Lower leg skin (tissue), 4 donors: ENCODE measurements around the gene KIT. TPM values are rescaled to one million over a fixed set of nuclear protein-coding genes. Genes with fewer than 3 reads are reported as not detected.

ENCODE experiments used
- DNase-seq, 2 donors: peaks; one replicate each; pipeline ENCODE4 v3.0.0-alpha.2; 2019; ENCODE audit warnings: low spot score in 2 of 2
- H3K4me3 ChIP-seq: fragments of 200-600 bp; sonication (generic); 2 replicates; pipeline ENCODE4 v1.5.1; 2017; ENCODE audit warnings: mild to moderate bottlenecking, low read depth; ENCODE audit not compliant: poor library complexity, severe bottlenecking
- POLR2A ChIP-seq, 2 donors: fragments of 450-650 bp; IDR thresholded peaks; one replicate each; pipeline ENCODE4 v1.6.1; 2016 to 2017; ENCODE audit warnings: antibody characterized with exemption in 2 of 2, mild to moderate bottlenecking in 1 of 2, moderate library complexity in 1 of 2
- WGBS, 2 donors: methylation state at CpG; one replicate each; pipeline ENCODE4 v1.1.5; 2018; 5-methylcytosine and 5-hydroxymethylcytosine counted together
- intact Hi-C: fragments of 100-400 bp; cut with DNase I; formaldehyde crosslinking; loops from one replicate; pipeline ENCODE4 v1.15.0; 2023; ENCODE audit warnings: low total_unique reads
- total RNA-seq, 4 donors: library from RNA; depleted of rRNA; stranded (reverse); fragments of >200 nt; gene quantifications; one replicate each; pipeline ENCODE4 v1.1.0, GENCODE V29; 2016
- TF ChIP-seq, protein P1 (sequence below), 3 donors: fragments of 450-650 bp; IDR thresholded peaks; one replicate each; pipeline ENCODE4 v1.5.1; 2016; ENCODE audit warnings: antibody characterized with exemption in 3 of 3, mild to moderate bottlenecking in 3 of 3, moderate library complexity in 2 of 3

The KIT gene
- total RNA-seq, 4 donors from 2014 or later, result 26.1 to 54.7 (median 36.2) TPM

DNA sequence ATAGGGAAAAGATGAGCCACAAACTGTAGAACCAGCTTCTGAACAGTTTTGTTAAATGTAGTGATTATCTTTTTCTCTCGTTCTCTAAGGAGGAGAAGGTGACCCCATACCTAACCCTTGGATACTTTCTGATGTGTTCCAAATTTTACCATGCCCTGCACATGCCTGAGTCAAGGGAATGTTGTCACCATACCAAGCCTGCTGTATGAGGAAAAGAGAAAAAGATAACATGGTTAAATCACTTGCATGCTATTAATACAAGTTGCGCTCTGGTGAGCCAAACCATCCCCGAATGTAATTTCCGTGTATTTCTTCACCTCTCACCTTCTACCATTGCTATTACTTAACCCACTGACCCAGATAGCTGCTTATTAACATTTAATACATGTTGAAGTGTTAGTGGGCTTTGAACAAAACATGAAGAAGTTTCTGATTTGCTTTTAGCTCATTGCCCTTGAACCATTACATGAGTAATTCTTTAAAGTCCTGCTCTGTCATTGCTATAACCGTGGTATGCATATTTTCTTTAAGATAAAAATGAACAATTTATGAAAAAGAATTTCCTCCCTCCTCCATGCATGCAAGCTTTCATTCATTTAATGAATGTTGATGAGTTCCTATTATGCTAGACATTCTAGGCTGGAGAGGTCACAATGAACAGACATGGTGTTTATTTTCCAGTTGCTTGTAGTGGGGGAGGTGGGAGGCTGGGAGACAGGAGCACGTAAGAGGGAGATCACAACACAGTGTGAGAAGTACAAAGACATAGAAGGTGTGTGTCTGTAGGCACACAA lies 13.6 kb upstream of the KIT start:
- 81 to 87% methylated on average over 6 of the region's 6 CpGs for WGBS, 2 donors
- intact Hi-C loops, result no loop called here
- H3K4me3 ChIP-seq, result no peak overlapping the region
- no peak for TF ChIP-seq POLR2A (IDR thresholded peaks at IDR 0.05)
- TF ChIP-seq, protein P1, sequence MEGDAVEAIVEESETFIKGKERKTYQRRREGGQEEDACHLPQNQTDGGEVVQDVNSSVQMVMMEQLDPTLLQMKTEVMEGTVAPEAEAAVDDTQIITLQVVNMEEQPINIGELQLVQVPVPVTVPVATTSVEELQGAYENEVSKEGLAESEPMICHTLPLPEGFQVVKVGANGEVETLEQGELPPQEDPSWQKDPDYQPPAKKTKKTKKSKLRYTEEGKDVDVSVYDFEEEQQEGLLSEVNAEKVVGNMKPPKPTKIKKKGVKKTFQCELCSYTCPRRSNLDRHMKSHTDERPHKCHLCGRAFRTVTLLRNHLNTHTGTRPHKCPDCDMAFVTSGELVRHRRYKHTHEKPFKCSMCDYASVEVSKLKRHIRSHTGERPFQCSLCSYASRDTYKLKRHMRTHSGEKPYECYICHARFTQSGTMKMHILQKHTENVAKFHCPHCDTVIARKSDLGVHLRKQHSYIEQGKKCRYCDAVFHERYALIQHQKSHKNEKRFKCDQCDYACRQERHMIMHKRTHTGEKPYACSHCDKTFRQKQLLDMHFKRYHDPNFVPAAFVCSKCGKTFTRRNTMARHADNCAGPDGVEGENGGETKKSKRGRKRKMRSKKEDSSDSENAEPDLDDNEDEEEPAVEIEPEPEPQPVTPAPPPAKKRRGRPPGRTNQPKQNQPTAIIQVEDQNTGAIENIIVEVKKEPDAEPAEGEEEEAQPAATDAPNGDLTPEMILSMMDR (IDR thresholded peaks at IDR 0.05), result no peak
- DNase-seq, result no peak

DNA sequence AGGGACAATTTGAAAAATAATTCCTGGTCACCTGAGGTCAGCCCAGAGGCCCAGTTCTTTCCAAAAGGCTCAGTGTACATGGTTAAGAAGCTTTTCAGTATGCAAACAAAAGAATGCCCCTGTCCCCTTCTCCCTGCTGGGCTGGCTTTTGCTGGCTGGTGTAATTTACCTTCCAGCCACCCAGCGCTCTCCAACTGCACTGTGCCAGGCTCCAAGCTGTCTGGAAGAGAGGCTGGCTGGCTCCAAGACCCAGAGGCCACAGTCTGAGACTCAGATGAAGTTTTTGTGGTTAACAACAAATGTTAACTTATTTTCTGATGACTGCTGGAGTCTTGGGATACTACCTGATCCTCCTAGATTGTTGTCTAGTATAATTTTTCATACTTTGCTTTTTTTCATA lies 11.9 kb upstream of the KIT start:
- WGBS, 2 donors, result 79 to 88% methylated on average over 1 of the region's 1 CpG
- DNase-seq, result no peak
- TF ChIP-seq POLR2A (IDR thresholded peaks at IDR 0.05), result no peak
- TF ChIP-seq, protein P1 (IDR thresholded peaks at IDR 0.05), result no peak
- intact Hi-C loops, result no loop called here
- no peak overlapping the region for H3K4me3 ChIP-seq

DNA sequence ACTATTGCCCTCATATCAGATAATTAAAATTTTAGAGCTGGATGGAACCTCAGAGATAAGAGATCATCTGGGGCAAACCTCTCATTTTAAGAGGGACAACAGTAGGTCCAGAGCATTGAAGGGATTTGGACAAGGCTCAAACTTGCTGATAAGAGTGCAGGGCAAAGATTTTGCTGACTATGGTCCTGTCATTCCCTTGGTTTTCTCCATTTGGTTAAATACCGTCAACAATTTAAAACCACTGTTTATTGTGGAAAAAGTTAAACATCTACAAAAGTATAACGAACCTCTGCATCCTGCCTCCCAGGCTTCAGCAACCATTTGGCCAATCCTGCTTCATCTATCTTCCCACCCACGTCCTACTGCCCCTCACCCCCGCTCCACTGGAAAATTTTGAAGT lies 10.7 kb upstream of the KIT start:
- H3K4me3 ChIP-seq, result no peak overlapping the region
- 82 to 90% methylated on average over 4 of the region's 4 CpGs for WGBS, 2 donors
- TF ChIP-seq, protein P1 (IDR thresholded peaks at IDR 0.05), result no peak
- no peak for TF ChIP-seq POLR2A (IDR thresholded peaks at IDR 0.05)
- intact Hi-C loops, result no loop called here
- no peak for DNase-seq

DNA sequence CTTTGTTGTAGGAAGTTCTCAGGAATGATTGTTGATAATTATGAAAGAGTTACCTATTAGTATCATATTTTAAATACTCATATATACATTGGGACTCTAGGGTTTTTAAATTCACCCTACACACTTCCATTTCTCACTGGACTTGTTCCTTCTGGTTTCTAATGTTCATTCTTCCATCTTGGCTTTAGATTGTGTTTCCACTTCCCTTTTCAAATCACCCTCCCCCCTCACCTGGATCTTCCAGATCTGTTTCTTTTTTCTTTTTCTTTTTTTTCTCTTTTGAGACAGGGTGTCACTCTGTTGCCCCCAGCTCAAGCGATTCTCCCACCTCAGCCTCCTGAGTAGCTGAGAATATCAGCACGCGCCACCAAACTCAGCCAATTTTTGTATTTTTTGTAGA lies 6.7 kb upstream of the KIT start:
- 93 to 99% methylated on average over 3 of the region's 3 CpGs for WGBS, 2 donors
- no peak for DNase-seq
- TF ChIP-seq, protein P1 (IDR thresholded peaks at IDR 0.05), result no peak
- no peak for TF ChIP-seq POLR2A (IDR thresholded peaks at IDR 0.05)
- intact Hi-C loops, result no loop called here
- H3K4me3 ChIP-seq, result no peak overlapping the region

DNA sequence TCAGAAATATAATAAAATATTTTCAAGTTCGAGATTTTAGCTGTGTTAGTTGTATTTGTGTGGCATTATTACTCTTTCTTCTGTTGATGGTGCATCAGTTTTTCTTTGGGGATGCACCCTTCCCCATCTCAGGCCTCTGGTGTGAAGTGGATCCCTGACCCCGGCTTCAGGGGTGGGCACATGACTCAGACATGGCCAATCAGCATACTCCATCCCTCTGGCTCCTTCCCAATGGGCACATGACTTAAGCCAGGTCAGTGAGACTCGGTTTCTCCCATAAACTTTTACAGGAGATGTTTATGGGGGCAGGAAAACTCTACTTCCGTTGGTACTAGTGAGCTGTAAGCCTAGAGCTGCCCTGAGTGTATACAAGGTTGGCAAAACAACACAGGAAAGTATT lies 3.0 kb upstream of the KIT start:
- TF ChIP-seq POLR2A (IDR thresholded peaks at IDR 0.05), result no peak
- TF ChIP-seq, protein P1 (IDR thresholded peaks at IDR 0.05), result no peak
- H3K4me3 ChIP-seq, result no peak overlapping the region
- WGBS, 2 donors, result 62 to 69% methylated on average over 4 of the region's 4 CpGs
- intact Hi-C loops, result no loop called here
- no peak for DNase-seq

DNA sequence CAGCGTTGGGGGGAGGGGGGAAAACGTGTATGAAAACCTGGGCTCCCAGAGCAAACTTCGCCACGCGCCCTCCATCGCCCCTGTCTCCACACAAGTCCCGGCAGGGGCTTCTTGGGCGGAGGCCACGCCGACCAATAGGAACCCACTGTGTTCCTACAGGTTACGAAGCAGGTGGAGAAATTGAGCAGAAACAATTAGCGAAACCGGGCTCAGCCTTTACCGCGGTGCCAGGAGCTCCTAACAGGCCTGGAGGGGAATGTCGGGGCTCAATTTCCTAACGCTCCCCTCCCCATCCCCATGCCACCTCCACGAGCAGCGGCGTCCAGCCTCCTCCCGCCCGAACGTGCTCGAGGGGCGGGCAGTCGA lies 589 bp upstream of the KIT start:
- TF ChIP-seq, protein P1 (IDR thresholded peaks at IDR 0.05), result no peak
- TF ChIP-seq POLR2A (IDR thresholded peaks at IDR 0.05), result no peak
- peak overlapping the region; percentile 24 for H3K4me3 ChIP-seq
- 9 to 15% methylated on average over 21 to 25 of the region's 26 CpGs for whole genome bisulfite sequencing, 2 donors
- intact Hi-C loops, result no loop called here
- no peak for DNase-seq
